Limb (tissue), 2 donors: Measurements from ENCODE around the gene ZBTB8B.
A peak's percentile ranks its signal among the peaks of the same experiment; 100 is the strongest.
"Not testable (repeated sequence)": the region's sequence is repeated elsewhere in the genome, so short reads cannot be mapped to it uniquely, and the experiment has no call there.

Experiments
- DNase-seq, 2 donors: peaks; one replicate each; pipeline ENCODE4 v3.0.0-alpha.2; 2016; ENCODE audit errors: extremely low spot score in 2 of 2

Gene ZBTB8B

GRCh38 chr1:32470431-32470830 lies 5.6 kb downstream of the ZBTB8B start:
- DNase-seq = no peak

- no peak for DNase-seq
Measured at GRCh38 chr1:32470991-32471694, 6.3 kb downstream of the ZBTB8B start.

GRCh38 chr1:32471695-32472362 lies 7.0 kb downstream of the ZBTB8B start:
- no peak for DNase-seq

- DNase-seq = not testable (repeated sequence)
Measured at GRCh38 chr1:32472966-32473365, 8.1 kb downstream of the ZBTB8B start.

- DNase-seq = no peak
Measured at GRCh38 chr1:32474954-32475353, 10.1 kb downstream of the ZBTB8B start.

GRCh38 chr1:32480003-32480402 lies 15.1 kb downstream of the ZBTB8B start:
- no peak for DNase-seq

- DNase-seq = no peak
Measured at GRCh38 chr1:32480761-32481160, 15.9 kb downstream of the ZBTB8B start.

- not testable (repeated sequence) for DNase-seq
Measured at GRCh38 chr1:32481788-32482187, 16.9 kb downstream of the ZBTB8B start.

- no peak for DNase-seq
Measured at GRCh38 chr1:32485554-32486255, 20.8 kb downstream of the ZBTB8B start.

- no peak for DNase-seq
Measured at GRCh38 chr1:32486463-32487113, 21.7 kb downstream of the ZBTB8B start.

- DNase-seq = no peak
Measured at GRCh38 chr1:32487182-32487581, 22.3 kb downstream of the ZBTB8B start.

GRCh38 chr1:32489774-32490454 lies 25.0 kb downstream of the ZBTB8B start:
- DNase-seq = no peak

- DNase-seq = no peak
Measured at GRCh38 chr1:32491386-32491785, 26.5 kb downstream of the ZBTB8B start.

- no peak for DNase-seq
Measured at GRCh38 chr1:32494196-32494595, 29.3 kb downstream of the ZBTB8B start.

GRCh38 chr1:32494711-32495337 lies 30.0 kb downstream of the ZBTB8B start:
- DNase-seq = no peak

- peak in 1 of 2 donors; percentile 16 for DNase-seq
Measured at GRCh38 chr1:32496127-32496526, 31.3 kb downstream of the ZBTB8B start.

GRCh38 chr1:32498751-32499150 lies 33.9 kb downstream of the ZBTB8B start:
- no peak for DNase-seq

- peak; percentile 53 to 83 for DNase-seq
Measured at GRCh38 chr1:32500387-32501209, 35.7 kb downstream of the ZBTB8B start.

GRCh38 chr1:32501865-32502264 lies 37.0 kb downstream of the ZBTB8B start:
- DNase-seq = no peak

- no peak for DNase-seq
Measured at GRCh38 chr1:32503153-32503552, 38.3 kb downstream of the ZBTB8B start.
